NCI-H1092 (cell line): ENCODE results near the gene SYDE1.

Experiments
- DNase-seq: peaks from one replicate; lab custom pipeline; 2025; lab: John Stamatoyannopoulos, UW

Gene SYDE1

DNA sequence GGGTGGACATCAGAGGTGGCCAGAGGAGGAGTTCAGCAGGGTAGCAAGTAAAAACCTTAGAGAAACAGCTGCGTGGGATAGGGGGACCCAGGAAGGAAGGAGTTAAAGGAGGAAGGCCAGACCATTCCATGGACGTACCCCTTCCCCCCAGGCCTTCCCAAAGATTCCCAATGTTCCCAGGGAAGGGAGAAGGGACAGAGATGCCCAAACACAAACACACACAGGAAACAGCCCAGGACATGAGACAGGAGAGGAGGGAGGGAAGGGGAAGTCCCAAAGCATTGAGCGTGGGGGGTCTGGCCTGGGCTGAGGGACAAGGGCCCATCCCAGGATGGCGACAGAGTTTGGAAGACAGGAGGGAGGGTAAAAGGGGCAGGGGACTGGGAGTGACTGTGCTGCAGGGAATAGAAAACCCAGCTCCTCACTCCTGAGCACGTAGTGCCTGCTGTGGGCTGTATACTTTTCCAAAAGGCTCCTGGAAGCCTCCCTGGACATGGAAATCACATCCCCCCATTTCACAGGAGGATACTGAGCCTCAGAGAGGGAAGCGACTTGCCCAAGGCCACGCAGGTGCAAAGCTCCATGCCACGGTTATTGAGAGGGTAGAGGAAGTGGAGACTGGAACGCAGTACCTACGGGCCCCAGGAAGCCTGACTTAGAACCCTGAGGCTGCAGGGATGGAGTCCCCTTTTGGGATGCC lies 1.1 kb downstream of the SYDE1 start:
- DNase-seq = no peak

DNA sequence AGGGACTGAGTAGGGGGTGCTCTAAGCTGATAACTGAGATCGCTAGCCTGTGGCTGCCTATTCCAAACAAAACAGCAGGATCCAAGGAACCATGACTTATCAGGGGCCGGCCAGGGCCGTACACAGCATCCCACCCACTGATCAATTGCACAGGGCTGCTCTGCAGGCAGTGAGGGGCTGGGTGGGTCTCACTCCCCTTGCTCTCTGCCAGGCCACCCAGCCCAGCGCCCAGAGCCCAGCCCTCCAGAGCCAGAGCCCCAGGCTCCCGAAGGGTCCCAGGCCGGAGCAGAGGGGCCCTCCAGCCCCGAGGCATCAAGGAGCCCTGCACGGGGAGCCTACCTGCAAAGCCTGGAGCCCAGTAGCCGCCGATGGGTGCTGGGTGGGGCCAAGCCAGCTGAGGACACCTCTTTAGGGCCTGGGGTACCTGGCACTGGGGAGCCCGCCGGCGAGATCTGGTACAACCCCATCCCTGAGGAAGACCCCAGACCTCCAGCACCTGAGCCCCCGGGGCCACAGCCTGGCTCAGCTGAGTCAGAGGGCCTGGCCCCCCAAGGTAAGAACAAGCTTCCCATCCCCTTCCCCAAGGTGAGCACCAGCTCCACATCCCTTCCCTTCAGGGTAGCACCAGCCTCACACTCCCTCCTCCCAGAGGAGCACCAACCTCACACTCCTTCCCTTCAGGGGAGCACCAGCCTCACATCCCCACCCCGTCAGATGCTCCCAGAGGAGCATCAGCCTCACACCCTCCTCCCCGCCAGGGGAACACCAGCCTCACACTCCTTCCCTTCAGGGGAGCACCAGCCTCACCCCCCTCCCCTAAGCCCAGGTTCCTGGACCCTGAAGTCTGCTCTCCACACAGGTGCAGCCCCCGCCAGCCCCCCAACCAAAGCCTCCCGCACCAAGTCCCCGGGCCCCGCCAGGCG lies 1.9 kb downstream of the SYDE1 start:
- DNase-seq = no peak

DNA sequence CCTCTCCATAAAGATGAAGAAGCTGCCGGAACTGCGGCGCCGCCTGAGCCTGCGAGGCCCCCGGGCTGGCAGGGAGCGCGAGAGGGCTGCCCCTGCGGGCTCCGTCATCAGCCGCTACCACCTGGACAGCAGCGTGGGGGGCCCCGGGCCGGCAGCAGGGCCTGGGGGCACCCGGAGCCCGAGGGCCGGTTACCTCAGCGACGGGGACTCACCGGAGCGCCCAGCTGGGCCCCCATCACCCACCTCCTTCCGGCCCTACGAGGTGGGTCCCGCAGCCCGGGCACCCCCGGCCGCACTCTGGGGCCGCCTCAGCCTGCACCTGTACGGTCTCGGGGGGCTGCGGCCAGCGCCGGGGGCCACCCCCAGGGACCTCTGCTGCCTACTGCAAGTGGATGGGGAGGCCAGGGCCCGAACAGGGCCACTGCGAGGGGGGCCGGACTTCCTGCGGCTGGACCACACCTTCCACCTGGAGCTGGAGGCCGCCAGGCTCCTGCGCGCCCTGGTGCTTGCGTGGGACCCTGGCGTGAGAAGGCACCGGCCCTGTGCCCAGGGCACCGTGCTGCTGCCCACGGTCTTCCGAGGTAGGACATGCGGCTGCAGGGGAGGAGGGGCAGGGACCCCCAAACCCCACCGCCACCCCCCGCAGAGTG lies 2.7 kb downstream of the SYDE1 start:
- DNase-seq = no peak

DNA sequence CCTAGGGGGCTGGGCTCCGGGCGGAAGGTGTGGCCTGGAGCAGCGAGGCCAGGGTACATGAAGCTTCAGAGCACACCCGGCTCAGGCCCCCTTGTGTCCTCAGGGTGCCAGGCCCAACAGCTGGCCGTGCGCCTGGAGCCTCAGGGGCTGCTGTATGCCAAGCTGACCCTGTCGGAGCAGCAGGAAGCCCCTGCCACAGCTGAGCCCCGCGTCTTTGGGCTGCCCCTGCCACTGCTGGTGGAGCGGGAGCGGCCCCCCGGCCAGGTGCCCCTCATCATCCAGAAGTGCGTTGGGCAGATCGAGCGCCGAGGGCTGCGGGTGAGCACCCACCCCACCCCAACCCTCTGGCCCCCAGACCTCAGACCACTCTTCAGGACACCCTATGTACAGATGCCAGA lies 3.2 kb downstream of the SYDE1 start:
- no peak for DNase-seq

DNA sequence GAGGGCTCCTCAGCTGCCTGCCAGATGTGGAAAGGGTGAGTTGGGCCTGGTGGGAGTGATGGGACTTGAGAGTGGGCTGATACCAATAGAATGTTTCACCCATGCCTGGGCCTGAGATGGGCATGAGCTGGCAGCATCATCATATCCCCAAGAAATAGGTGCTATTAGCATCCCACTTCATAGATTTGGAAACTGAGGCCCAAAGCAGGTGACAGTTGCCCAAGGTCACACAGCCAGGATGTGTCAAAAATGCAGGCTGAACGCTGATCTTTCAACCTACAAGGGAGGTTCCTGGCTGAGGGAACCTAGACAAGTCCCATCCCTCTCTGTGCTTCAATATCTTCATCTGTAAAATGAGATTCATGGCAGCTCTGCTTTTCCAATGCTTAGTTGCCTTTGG lies 4.6 kb downstream of the SYDE1 start:
- no peak for DNase-seq

DNA sequence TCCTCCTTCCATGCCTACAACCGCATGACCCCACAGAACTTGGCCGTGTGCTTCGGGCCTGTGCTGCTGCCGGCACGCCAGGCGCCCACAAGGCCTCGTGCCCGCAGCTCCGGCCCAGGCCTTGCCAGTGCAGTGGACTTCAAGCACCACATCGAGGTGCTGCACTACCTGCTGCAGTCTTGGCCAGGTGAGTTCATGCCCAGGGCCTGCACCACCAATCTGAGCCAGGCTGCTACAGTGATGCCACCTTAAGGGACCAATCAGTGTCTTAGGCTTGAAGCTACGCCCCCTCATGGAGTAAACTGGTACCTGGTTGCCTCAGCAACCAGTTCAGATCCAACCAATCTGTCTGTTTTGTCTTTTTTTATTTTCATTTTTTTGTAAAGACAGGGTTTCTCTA lies 5.2 kb downstream of the SYDE1 start:
- DNase-seq = no peak

DNA sequence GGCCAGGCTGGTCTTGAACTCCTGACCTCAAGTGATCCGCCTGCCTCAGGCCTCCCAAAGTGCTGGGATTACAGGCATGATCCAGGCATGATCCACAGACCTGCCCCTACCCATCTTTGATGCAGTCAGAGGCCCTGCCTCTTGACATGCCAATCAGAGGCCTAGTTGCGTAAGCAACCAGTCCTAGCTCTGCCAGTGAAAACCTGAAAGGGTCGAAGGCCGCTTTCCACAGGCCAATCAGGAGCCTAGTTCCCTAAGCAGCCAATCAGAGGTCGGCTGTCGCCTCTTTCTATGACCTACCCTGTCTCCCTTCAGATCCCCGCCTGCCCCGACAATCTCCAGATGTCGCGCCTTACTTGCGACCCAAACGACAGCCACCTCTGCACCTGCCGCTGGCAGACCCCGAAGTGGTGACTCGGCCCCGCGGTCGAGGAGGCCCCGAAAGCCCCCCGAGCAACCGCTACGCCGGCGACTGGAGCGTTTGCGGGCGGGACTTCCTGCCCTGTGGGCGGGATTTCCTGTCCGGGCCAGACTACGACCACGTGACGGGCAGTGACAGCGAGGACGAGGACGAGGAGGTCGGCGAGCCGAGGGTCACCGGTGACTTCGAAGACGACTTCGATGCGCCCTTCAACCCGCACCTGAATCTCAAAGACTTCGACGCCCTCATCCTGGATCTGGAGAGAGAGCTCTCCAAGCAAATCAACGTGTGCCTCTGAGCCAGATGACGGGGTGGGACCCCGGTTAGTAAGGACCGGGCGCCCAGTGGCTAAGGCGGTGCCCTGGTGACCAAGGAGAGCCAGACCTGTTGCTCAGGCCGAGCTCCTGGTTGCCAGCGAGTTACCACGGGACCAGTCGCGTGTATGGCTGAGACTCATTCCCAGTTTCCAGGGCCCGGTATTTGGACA lies 6.3 kb downstream of the SYDE1 start:
- DNase-seq = no peak

DNA sequence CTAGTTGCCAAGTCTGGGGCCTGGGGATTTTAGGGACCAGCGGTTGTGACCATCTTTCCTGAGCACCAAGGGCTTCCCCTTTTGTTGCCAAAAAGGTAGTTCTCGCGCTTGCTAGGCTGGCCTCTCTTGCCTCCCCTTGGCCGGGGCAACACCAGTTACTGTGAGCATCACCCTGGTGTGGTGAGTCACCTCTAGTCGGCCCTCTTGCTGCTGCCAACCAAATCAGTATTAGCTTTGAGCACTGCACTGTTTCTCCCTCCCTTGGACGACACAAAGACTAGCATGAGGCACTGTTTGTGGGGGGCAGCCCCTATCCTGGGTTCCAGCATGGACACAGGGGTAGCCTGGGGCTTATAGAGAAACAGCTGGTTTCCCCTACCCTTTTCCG lies 6.9 kb downstream of the SYDE1 start:
- no peak for DNase-seq

DNA sequence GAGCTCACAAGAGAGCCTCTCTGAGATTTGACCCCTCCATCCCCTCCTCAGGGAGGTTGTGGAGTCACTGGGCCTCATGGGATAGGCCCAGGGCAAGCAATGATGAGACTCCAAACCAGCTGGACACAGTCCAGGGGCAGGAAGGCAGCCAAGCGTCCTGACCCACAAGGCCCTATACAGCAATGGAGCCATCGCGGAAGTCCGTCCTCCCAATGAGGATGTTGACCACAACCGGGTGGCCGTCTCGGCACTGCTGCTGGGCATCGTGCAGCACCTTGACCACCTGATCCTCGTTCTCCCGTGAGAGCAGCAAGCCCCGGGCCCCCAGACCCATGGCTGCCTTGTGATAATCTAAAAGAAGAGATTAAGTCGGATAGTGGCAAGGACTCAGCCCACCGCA lies 7.9 kb downstream of the SYDE1 start:
- no peak for DNase-seq

DNA sequence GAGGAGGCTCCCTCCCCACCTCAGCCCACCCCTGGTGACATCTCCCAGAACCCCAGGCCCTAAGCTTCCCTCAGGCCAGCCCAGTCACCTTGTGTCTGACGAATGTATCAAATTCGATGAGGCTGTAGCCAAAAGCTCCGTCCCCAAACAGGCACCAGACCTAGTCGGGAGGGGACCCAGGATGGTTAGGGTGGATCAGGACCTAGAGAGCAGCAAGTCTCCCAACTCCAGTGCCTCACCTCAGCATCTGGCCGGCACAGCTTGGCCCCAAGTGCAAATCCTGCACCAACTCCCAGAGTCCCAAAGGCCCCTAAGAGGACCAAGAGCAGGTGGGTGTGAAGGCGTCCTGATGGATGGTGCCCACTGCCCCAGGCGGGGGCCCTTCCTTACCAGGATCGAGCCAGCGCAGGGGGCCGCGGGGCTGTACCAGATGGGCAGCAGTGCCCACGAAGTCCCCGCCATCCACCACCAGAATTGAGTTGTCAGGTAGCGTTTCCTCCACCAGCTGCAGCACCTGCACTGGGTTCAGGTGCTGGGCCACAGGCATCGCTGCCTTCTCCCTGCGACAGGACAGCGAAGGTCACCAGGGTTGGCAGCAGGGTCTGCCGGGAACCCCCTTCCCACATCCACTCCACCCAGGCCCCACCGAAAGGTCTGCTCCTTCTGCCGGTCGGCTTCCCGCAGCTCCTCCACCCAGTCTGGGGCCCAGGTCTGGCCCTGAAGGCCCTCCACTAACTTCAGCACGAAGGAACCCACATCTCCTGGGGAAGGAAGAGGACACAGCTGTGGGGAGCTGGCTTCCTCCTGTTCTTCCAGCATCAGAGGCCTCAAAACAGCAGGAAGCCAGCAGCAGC lies 8.8 kb downstream of the SYDE1 start:
- DNase-seq = no peak

DNA sequence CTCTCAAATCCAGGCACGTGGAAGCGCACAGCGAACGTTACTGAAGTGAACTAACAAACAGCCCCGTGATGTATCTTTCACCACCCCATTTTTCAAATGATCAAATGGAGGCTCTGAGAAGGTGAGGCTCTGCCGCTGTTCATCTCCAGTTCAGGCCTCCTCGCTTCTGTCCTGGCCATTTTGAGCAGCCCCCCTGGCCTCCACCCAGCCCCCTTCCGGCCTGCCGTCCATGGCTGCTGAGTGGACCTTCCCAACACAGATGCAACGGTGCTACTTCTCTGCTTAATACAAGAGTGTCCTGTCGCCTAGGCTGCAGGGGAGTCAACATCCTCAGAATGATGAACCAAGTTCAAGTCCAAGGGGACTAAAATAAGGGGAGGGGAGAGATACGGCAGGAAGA lies 9.7 kb downstream of the SYDE1 start:
- DNase-seq = no peak

DNA sequence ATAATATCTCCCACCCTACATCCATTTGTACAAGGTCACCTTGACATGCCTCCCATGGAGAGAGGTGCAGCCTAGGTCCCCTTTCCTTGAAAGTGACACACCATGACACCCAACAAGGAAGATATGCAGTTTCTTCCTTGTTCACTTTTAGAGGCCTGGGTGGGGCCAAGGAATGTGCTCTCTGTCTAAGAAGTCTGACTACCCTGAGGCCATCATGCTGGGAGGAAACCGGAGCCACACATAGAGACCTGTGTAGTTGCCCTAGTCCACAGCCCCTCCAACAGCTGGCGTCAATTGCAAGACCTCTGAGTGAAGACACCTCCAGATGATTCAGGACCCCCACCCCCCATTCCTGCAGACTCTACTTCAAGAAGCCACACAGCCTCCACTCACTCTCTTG lies 11.0 kb downstream of the SYDE1 start:
- DNase-seq = no peak

DNA sequence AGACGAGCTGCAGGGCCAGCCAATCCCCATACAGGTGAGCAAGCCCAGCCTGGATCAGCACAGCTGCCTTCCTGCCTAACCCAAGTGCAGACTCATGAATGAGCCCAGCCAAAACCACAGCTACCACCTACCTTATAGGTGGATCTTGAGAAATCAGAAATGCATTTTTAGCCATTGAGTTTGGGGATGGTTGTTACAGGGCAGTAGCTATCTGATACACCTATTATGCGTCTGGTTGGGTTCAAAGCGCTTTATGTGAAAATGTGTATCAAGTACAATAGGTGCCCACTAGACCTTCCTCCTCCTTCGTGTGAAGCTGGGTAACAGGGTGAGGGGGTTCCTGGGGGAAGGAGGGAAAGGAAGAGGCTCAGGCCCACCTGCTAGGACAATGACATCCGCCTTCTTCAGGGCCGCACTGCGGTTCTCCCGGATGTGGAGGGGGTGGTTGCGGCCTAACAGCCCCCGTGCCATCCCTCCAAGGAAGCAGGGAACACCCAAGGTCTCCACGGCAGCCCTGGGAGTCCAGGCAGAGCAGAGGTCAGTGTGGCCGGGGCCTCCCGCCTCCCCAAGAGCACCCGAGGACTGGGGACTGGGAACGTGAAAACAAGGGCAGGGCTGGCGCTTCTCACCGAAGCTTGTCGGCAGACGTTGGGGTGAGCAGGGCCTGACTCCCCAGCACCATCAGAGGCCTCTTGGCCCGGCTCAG lies 11.7 kb downstream of the SYDE1 start:
- no peak for DNase-seq

DNA sequence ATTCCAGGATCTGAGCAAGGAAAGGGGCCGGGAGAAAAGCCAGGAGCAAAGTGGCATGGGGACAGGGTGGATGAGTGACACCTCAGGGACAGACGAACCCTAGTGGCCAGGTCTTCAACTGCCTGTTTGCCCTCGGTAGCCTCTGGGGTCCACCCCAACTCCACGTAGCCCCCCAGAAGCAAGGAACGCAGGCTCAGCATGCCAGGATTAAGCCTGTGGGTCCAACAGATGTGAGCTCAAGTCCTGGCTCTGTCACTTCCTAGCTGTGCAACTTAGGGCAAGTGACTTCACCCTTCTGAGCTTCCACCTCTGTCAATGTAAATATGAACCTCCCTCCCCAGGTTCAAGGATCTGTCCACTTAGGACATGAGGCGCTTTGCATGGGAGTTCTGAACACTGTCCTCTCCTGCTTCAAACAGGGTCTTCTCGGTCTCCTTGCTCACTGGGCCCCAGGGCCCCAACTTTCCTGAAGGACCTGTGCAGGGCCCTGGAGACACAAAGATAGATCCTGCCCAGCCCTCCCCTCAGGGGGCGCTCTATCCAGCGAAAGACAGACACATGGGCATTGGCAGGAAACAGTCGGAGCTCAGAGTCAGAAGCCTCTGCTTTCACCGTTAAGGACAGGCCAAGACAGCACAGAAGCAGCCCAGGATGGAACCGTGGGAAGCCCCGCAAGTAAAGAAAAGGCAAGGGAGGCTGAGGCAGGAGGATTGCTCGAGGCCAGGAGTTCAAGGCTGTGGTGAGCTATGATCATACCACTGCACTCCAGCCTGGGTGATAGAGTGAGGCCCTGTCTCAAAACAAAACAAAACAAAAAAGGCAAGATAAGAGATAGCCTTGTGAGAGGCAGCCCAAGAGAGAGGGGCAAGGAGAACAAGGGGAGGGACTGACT lies 13.2 kb downstream of the SYDE1 start:
- no peak for DNase-seq

DNA sequence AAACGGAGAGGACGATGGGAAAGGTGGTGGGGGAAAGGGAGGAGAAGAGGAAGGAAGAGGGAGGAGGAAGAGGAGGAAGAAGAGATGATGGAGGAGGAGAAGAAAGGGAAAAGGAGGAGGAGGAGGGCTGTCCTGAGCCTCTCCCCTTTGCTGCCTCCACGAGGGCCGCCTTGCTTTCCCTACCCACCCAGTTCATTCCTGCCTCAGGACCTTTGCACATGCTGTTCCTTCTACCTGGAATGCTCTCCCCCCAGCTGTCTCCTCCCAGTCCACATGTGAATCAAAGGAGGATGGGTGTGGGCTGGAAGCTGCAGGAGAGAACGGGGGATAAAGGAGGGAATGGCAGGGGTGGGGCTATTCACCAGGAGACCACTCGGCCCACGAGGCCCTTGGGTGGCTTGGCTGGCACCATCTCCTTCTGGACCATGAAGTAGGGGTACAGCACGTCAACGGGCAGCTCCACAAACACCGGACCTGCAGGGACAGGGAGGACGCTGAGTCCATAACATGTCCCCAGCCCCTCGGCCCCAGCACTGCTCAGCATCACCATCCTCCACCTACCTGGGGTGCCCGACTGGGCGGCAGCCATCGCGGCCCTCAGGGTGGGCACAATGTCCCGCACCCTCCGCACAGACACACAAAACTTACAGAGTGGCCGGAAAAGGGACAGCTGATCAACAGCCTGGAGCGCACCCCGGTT lies 15.3 kb downstream of the SYDE1 start:
- DNase-seq = no peak

DNA sequence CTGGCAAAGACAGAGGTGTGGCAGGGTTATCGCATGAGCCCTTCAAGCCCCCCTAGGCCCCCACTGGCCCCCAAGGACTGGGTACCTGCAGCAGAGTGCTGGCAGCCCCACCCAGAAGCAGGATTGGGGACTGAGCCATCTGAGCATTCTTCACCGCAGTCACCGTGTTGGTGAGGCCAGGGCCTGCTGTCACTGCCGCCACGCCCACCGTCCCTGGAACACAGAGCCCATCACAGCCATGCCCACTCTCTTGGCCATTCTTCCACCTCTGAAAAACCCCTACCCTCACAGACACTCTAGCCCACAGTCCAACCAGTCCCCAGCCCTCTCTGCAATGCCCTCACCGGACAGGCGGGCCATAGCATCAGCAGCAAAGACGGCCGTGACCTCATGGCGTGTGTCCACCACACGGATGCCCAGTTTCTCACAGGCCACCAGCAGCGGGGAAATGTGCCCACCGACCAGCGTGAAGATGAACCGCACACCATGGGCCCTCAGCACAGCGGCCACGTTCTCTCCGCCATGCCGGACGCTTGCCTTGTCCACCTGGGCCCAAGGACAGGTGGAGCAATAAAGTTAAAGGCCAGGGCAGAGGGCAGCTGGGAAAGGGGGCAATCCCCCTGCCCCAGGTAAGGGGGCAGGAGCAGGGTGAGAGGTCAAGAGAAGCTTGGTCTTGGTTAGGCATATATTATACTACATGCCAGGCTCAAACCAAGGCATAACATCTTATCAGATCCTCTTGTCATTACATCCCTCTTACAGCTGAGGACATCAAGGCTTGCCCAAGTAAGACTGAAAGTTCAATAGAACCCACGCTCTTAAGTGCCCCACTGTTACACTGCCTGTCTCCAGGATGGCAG lies 16.1 kb downstream of the SYDE1 start:
- no peak for DNase-seq

DNA sequence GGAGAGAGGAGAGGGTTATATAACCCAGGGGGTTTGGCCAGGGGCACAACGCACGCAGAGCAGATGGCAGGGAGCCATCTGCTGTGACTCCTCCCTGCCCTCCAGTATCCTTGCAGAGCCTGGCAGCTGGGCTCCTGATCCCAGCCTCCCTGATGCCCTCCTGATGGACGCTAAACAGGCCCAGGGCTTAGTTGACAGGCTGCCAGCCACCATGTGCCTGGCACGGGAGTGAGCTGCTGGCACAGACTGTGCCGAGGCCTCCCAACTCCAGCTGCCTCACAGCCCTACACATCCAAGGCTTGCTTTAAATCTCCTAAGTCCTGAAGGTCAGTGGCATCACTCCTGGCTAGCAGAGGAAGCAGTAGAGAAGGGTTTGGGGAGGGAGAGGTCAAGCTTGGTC lies 16.7 kb downstream of the SYDE1 start:
- peak; percentile 36 for DNase-seq
